HCT116 (cell line): Measurements from ENCODE around the gene SNX9.

ENCODE experiments used
- CBX3 ChIP-seq: IDR thresholded peaks from 2 replicates; pipeline ENCODE4 v1.6.1; 2012; ENCODE audit warnings: low read depth
- EGR1 ChIP-seq: IDR thresholded peaks from 2 replicates; pipeline ENCODE4 v1.6.1; 2012; ENCODE audit warnings: low read depth
- EZH2 ChIP-seq: fragments of 200-600 bp; sonication (generic); IDR thresholded peaks from 2 replicates; pipeline ENCODE4 v1.6.1; 2017; ENCODE audit warnings: antibody characterized with exemption, mixed run types
- FOSL1 ChIP-seq: IDR thresholded peaks from 2 replicates; pipeline ENCODE4 v1.6.1; 2012; ENCODE audit warnings: low read depth
- POLR2A ChIP-seq: IDR thresholded peaks from 2 replicates; pipeline ENCODE4 v1.7.0; 2011; ENCODE audit warnings: borderline replicate concordance; ENCODE audit not compliant: insufficient read depth, insufficient read length; ENCODE audit errors: extremely low read depth
- POLR2AphosphoS5 ChIP-seq: IDR thresholded peaks from 2 replicates; pipeline ENCODE4 v1.6.1; 2011; ENCODE audit warnings: mild to moderate bottlenecking, low read depth, low read length, moderate library complexity
- RAD21 ChIP-seq: IDR thresholded peaks from 2 replicates; pipeline ENCODE4 v1.6.1; 2012; ENCODE audit warnings: low read depth, mild to moderate bottlenecking
- SP1 ChIP-seq: IDR thresholded peaks from 2 replicates; pipeline ENCODE4 v1.6.1; 2012; ENCODE audit warnings: low read depth
- SRF ChIP-seq: IDR thresholded peaks from 2 replicates; pipeline ENCODE4 v1.6.1; 2012; ENCODE audit warnings: low read depth
- YY1 ChIP-seq: IDR thresholded peaks from 2 replicates; pipeline ENCODE4 v1.6.1; 2011; ENCODE audit warnings: low read length, low read depth, moderate library complexity, mild to moderate bottlenecking; ENCODE audit not compliant: insufficient replicate concordance; ENCODE audit errors: extremely low read depth
- TF ChIP-seq, protein P1 (sequence below): IDR thresholded peaks from 2 replicates; pipeline ENCODE4 v1.6.1; 2012
- TF ChIP-seq, protein P2 (sequence below), 3 experiments: fragments of 200-600 bp in 1 of 3; sonication (generic) in 1 of 3; IDR thresholded peaks in 2 of 3; conservative IDR thresholded peaks in 1 of 3; 2 replicates each; pipeline ENCODE4 v1.5.1; 2012 to 2017; ENCODE audit warnings: low read depth in 2 of 3, low read length in 2 of 3, antibody characterized with exemption in 1 of 3, borderline replicate concordance in 1 of 3, control low read depth in 1 of 3, mild to moderate bottlenecking in 1 of 3, mixed read lengths in 1 of 3, mixed run types in 1 of 3, moderate library complexity in 1 of 3; ENCODE audit not compliant: insufficient read depth in 1 of 3
- TF ChIP-seq, protein P3 (sequence below): IDR thresholded peaks from 2 replicates; pipeline ENCODE4 v1.6.1; 2012
- TF ChIP-seq, protein P4 (sequence below): IDR thresholded peaks from 2 replicates; pipeline ENCODE4 v1.6.1; 2012; ENCODE audit warnings: low read depth

DNA sequence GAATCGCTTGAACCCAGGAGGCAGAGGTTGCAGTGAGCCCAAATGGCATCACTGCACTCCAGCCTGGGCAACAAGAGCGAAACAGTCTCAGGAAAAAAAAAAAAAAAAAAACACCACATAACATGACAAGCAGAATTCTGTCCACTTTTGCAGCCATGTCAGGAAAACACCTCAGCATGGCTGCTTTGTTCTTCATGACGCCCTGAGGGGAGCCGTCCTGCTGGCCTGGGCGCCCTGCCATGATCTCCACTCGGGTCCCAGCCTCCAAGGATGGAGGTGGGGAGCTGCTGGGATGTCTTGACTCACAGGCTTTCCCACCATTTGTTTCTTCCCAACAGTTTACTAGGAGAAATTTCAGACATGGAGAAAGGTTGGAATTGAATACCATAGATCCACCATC lies 42.2 kb downstream of the SNX9 start:
- TF ChIP-seq POLR2AphosphoS5 (no peak), CBX3 (no peak), YY1 (no peak), SRF (no peak), FOSL1 (no peak), POLR2A (no peak), SP1 (no peak), EGR1 (no peak), EZH2 (no peak), RAD21 (no peak)
- TF ChIP-seq, protein P1, sequence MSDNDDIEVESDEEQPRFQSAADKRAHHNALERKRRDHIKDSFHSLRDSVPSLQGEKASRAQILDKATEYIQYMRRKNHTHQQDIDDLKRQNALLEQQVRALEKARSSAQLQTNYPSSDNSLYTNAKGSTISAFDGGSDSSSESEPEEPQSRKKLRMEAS, result no peak
- TF ChIP-seq, protein P2, sequence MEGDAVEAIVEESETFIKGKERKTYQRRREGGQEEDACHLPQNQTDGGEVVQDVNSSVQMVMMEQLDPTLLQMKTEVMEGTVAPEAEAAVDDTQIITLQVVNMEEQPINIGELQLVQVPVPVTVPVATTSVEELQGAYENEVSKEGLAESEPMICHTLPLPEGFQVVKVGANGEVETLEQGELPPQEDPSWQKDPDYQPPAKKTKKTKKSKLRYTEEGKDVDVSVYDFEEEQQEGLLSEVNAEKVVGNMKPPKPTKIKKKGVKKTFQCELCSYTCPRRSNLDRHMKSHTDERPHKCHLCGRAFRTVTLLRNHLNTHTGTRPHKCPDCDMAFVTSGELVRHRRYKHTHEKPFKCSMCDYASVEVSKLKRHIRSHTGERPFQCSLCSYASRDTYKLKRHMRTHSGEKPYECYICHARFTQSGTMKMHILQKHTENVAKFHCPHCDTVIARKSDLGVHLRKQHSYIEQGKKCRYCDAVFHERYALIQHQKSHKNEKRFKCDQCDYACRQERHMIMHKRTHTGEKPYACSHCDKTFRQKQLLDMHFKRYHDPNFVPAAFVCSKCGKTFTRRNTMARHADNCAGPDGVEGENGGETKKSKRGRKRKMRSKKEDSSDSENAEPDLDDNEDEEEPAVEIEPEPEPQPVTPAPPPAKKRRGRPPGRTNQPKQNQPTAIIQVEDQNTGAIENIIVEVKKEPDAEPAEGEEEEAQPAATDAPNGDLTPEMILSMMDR (IDR thresholded peaks at IDR 0.05 in 2 of 3, conservative IDR thresholded peaks at IDR 0.05 in 1 of 3; ENCODE audit: borderline replicate concordance in 1 of 3, insufficient read depth in 1 of 3, low read depth in 2 of 3, low read length in 2 of 3), result no peak
- TF ChIP-seq, protein P3, sequence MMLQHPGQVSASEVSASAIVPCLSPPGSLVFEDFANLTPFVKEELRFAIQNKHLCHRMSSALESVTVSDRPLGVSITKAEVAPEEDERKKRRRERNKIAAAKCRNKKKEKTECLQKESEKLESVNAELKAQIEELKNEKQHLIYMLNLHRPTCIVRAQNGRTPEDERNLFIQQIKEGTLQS, result no peak
- TF ChIP-seq, protein P4, sequence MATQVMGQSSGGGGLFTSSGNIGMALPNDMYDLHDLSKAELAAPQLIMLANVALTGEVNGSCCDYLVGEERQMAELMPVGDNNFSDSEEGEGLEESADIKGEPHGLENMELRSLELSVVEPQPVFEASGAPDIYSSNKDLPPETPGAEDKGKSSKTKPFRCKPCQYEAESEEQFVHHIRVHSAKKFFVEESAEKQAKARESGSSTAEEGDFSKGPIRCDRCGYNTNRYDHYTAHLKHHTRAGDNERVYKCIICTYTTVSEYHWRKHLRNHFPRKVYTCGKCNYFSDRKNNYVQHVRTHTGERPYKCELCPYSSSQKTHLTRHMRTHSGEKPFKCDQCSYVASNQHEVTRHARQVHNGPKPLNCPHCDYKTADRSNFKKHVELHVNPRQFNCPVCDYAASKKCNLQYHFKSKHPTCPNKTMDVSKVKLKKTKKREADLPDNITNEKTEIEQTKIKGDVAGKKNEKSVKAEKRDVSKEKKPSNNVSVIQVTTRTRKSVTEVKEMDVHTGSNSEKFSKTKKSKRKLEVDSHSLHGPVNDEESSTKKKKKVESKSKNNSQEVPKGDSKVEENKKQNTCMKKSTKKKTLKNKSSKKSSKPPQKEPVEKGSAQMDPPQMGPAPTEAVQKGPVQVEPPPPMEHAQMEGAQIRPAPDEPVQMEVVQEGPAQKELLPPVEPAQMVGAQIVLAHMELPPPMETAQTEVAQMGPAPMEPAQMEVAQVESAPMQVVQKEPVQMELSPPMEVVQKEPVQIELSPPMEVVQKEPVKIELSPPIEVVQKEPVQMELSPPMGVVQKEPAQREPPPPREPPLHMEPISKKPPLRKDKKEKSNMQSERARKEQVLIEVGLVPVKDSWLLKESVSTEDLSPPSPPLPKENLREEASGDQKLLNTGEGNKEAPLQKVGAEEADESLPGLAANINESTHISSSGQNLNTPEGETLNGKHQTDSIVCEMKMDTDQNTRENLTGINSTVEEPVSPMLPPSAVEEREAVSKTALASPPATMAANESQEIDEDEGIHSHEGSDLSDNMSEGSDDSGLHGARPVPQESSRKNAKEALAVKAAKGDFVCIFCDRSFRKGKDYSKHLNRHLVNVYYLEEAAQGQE, result no peak
